ENCODE measurements around the gene RSRP1.

DNA sequence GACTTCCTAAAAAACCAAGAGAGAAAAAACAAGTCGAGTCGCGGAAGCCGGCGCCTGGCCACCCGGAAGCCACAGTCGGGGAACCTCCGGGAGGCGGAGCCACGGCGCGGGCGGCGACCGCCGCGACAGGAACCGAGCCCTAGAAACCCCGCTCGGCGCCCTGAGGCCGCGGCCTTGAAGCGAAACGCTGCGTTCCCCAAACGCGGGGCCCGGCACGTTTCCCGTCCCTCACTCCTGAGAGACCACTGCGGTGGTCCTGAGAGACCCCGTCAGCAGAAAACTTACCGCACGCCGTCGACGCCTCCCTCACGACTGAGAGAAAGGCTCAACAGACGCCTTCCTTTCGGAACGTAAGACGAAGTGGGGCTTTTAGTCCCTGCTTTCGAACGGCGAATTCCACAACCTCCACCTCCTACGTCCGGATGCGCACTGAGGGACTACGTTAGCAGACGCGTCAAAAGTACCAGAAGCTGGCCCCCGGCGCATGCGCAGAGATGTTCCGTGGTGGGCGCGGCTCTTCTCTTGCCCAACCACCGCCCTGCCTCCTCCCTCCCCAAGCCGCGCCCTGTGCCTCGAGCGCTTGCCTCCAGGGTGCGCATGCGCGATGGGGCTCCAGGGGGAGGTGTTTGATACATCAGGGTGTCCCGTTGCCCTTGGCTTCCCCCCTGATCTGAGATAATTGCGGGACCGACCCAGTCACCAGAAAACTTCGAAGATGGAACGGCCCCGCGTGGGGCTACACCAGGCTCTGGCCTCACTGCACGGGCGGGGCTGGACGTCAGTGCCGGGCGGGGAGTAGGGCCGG, at the start of gene RSRP1:
- TF ChIP-seq PHF8 (IDR thresholded peaks at IDR 0.05; ENCODE audit: borderline replicate concordance, low read depth) (peak; percentile 97), ESRRA (IDR thresholded peaks at IDR 0.05; ENCODE audit: borderline replicate concordance, low read length) (no peak), MAX (IDR thresholded peaks at IDR 0.05) (no peak; the same call in 1 of the 2 replicates), CEBPB (IDR thresholded peaks at IDR 0.05) (peak; percentile 17 to 77; a peak in 3 of 4 replicates), RARB (CRISPR knock-in tag; IDR thresholded peaks at IDR 0.05) (no peak)
- TF ChIP-seq, protein P1, sequence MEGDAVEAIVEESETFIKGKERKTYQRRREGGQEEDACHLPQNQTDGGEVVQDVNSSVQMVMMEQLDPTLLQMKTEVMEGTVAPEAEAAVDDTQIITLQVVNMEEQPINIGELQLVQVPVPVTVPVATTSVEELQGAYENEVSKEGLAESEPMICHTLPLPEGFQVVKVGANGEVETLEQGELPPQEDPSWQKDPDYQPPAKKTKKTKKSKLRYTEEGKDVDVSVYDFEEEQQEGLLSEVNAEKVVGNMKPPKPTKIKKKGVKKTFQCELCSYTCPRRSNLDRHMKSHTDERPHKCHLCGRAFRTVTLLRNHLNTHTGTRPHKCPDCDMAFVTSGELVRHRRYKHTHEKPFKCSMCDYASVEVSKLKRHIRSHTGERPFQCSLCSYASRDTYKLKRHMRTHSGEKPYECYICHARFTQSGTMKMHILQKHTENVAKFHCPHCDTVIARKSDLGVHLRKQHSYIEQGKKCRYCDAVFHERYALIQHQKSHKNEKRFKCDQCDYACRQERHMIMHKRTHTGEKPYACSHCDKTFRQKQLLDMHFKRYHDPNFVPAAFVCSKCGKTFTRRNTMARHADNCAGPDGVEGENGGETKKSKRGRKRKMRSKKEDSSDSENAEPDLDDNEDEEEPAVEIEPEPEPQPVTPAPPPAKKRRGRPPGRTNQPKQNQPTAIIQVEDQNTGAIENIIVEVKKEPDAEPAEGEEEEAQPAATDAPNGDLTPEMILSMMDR (IDR thresholded peaks at IDR 0.05) = no peak
